K562 (cell line): ENCODE measurements around the gene HOXC5. TPM values are rescaled to one million over a fixed set of nuclear protein-coding genes. Genes with fewer than 3 reads are reported as not detected.
A peak's percentile ranks its signal among the peaks of the same experiment; 100 is the strongest.

Experiments
- BRD4 ChIP-seq: fragments of 200-600 bp; sonication (generic); IDR thresholded peaks from 2 replicates; pipeline ENCODE4 v1.6.1; 2017; ENCODE audit warnings: inconsistent platforms
- C11orf30 ChIP-seq: fragments of 450-650 bp; IDR thresholded peaks from 2 replicates; pipeline ENCODE4 v1.6.1; 2016; ENCODE audit warnings: low read depth, mild to moderate bottlenecking
- ETV5 ChIP-seq: sonication (generic); formaldehyde crosslinking; IDR thresholded peaks from 2 replicates; pipeline ENCODE4 v1.4.0; 2020; ENCODE audit warnings: low read depth, mild to moderate bottlenecking, missing genetic modification reagents
- RCOR1 ChIP-seq, 2 experiments: IDR thresholded peaks; 2 replicates each; pipeline ENCODE4 v1.6.1; 2012; ENCODE audit warnings: low read depth in 2 of 2, low read length in 2 of 2, borderline replicate concordance in 1 of 2, improper control_type of control experiment in 1 of 2
- RUNX1 ChIP-seq: sonication (generic); IDR thresholded peaks from 2 replicates; pipeline ENCODE4 v1.6.1; 2016; ENCODE audit warnings: antibody characterized with exemption, low read depth
- SMARCA4 ChIP-seq: fragments of 450-650 bp; IDR thresholded peaks from 2 replicates; pipeline ENCODE4 v1.6.1; 2016
- SMARCE1 ChIP-seq: fragments of 450-650 bp; IDR thresholded peaks from 2 replicates; pipeline ENCODE4 v1.7.1; 2016; ENCODE audit warnings: mild to moderate bottlenecking
- U2AF1 ChIP-seq: fragments of 200-400 bp; formaldehyde crosslinking; optimal IDR thresholded peaks from 2 replicates; pipeline ENCODE3; 2017; ENCODE audit warnings: mild to moderate bottlenecking, low read depth, low read length, moderate library complexity
- ZFX ChIP-seq: sonication (generic); formaldehyde crosslinking; IDR thresholded peaks from 2 replicates; pipeline ENCODE4 v1.8.0; 2022; ENCODE audit warnings: mild to moderate bottlenecking, missing genetic modification reagents, moderate library complexity
- ZNF316 ChIP-seq: fragments of 450-650 bp; IDR thresholded peaks from 2 replicates; pipeline ENCODE4 v1.6.1; 2016
- polyA plus RNA-seq, 8 experiments: library from polyadenylated mRNA; depleted of rRNA in 4 of 8; stranded (reverse) in 5 of 8; unstranded in 3 of 8; fragments of >200 nt; fragmentation: Nextera tagmentation in 2 of 8; fragmentation: Illumina TruSeq in 1 of 8; extraction: Ambion mirVana in 2 of 8; extraction: Trizol in 1 of 8; gene quantifications; 2 replicates each; pipeline versions ENCODE4 v1.2.1 to v1.2.3, GENCODE V29; 2011 to 2014; ENCODE audit warnings: inconsistent platforms in 1 of 8, missing spikeins in 1 of 8
- total RNA-seq, 7 experiments: library from RNA; depleted of rRNA in 6 of 7; stranded (reverse); fragments of >200 nt in 6 of 7; fragmentation: Illumina TruSeq in 2 of 7; extraction: Trizol in 2 of 7; gene quantifications; 2 replicates each; pipeline versions ENCODE4 v1.2.1 to v1.2.3, GENCODE V29; 2011 to 2021; ENCODE audit warnings: low replicate concordance in 1 of 7
- TF ChIP-seq, protein P1 (sequence below): sonication (generic); formaldehyde crosslinking; IDR thresholded peaks from 2 replicates; pipeline ENCODE4 v1.5.0; 2020; ENCODE audit warnings: missing genetic modification reagents
- TF ChIP-seq, protein P2 (sequence below), 2 experiments: fragments of 450-650 bp; IDR thresholded peaks; 2 replicates each; pipeline ENCODE4 v1.6.1; 2016
- TF ChIP-seq, protein P3 (sequence below), 3 experiments: fragments of 200-800 bp in 1 of 3; sonication (Bioruptor generic) in 1 of 3; sonication (generic) in 1 of 3; formaldehyde crosslinking in 1 of 3; IDR thresholded peaks; 2 replicates each; pipeline versions ENCODE4 v1.6.1 to v1.8.0; 2016 to 2022; ENCODE audit warnings: mild to moderate bottlenecking in 2 of 3, missing compliant biosample characterization in 2 of 3, missing genetic modification characterization in 2 of 3, missing genetic modification reagents in 1 of 3
- TF ChIP-seq, protein P4 (sequence below): fragments of 200-800 bp; sonication (Bioruptor generic); IDR thresholded peaks from 2 replicates; pipeline ENCODE4 v1.6.1; 2017; ENCODE audit warnings: missing genetic modification characterization, missing compliant biosample characterization

The HOXC5 gene
- total and polyA plus RNA-seq, 9 of the 15 experiments (the other 6 are each of a cell fraction or from before 2014, with no cell fraction given) = 0.10 to 0.44 (median 0.18) TPM; not detected in 4

DNA sequence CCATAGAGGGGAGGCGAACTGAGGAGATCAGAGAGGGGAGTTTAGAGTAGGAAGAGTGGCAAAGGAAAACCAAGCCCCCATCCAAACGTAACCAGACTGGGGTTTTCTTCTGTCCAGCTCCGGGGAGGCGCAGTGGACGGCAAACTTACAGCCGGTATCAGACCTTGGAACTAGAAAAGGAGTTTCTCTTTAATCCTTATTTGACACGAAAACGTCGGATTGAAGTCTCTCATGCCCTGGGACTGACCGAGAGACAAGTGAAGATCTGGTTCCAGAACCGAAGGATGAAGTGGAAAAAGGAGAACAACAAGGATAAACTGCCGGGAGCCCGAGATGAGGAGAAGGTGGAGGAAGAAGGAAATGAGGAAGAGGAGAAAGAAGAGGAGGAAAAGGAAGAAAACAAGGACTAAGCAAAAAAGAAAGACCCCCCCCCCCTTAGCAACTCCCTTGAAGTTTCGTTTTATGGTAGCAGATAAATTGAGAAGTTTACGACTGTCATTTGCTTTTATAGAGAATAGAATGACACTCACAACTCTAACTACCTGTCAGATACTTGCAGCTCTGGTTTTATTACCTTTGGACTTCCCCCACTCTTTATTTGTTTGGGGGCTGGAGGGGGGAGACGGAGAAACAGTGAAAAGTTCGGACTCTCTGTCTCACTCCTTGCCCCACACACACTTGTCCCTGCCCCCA, 21.7 kb upstream of the HOXC5 start (continued):
- TF ChIP-seq, protein P1, sequence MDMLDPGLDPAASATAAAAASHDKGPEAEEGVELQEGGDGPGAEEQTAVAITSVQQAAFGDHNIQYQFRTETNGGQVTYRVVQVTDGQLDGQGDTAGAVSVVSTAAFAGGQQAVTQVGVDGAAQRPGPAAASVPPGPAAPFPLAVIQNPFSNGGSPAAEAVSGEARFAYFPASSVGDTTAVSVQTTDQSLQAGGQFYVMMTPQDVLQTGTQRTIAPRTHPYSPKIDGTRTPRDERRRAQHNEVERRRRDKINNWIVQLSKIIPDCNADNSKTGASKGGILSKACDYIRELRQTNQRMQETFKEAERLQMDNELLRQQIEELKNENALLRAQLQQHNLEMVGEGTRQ (CRISPR knock-in tag) = no peak
- no peak for TF ChIP-seq ETV5
- 0 out of 2 replicates have a peak, but pooled peaks have one; percentile 44 for TF ChIP-seq BRD4
- TF ChIP-seq, protein P2, sequence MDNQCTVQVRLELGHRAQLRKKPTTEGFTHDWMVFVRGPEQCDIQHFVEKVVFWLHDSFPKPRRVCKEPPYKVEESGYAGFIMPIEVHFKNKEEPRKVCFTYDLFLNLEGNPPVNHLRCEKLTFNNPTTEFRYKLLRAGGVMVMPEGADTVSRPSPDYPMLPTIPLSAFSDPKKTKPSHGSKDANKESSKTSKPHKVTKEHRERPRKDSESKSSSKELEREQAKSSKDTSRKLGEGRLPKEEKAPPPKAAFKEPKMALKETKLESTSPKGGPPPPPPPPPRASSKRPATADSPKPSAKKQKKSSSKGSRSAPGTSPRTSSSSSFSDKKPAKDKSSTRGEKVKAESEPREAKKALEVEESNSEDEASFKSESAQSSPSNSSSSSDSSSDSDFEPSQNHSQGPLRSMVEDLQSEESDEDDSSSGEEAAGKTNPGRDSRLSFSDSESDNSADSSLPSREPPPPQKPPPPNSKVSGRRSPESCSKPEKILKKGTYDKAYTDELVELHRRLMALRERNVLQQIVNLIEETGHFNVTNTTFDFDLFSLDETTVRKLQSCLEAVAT (IDR thresholded peaks at IDR 0.05) = 0 out of 4 replicates have a peak, but pooled peaks of 1 of the 2 experiments have one; percentile 51
- TF ChIP-seq U2AF1 = no peak
- peak; percentile 73 for TF ChIP-seq ZNF316
- no peak for TF ChIP-seq RCOR1 (IDR thresholded peaks at IDR 0.05; ENCODE audit: borderline replicate concordance in 1 of 2, low read depth in 2 of 2, low read length in 2 of 2)
- TF ChIP-seq, protein P3, sequence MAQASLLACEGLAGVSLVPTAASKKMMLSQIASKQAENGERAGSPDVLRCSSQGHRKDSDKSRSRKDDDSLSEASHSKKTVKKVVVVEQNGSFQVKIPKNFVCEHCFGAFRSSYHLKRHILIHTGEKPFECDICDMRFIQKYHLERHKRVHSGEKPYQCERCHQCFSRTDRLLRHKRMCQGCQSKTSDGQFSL (CRISPR knock-in tag; IDR thresholded peaks at IDR 0.05) = peak; percentile 1; the same call in 1 of the 2 replicates
- TF ChIP-seq, protein P3 (tag; IDR thresholded peaks at IDR 0.05) = no peak
- 0 out of 2 replicates have a peak, but pooled peaks have one; percentile 29 for TF ChIP-seq SMARCE1
- TF ChIP-seq, protein P4, sequence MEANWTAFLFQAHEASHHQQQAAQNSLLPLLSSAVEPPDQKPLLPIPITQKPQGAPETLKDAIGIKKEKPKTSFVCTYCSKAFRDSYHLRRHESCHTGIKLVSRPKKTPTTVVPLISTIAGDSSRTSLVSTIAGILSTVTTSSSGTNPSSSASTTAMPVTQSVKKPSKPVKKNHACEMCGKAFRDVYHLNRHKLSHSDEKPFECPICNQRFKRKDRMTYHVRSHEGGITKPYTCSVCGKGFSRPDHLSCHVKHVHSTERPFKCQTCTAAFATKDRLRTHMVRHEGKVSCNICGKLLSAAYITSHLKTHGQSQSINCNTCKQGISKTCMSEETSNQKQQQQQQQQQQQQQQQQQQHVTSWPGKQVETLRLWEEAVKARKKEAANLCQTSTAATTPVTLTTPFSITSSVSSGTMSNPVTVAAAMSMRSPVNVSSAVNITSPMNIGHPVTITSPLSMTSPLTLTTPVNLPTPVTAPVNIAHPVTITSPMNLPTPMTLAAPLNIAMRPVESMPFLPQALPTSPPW = peak; percentile 34; the same call in 1 of the 2 replicates
- peak; percentile 41; the same call in 1 of the 2 replicates for TF ChIP-seq C11orf30
- 0 out of 2 replicates have a peak, but pooled peaks have one; percentile 21 for TF ChIP-seq ZFX
- TF ChIP-seq SMARCA4 = peak; percentile 31; the same call in 1 of the 2 replicates
- no peak for TF ChIP-seq RUNX1
